ENCODE data around the gene YBEY.

GRCh38 chr21:46285206-46285661 is 908 bp upstream of the YBEY start, which contains the start of gene MCM3AP:
- TF ChIP-seq EZH2 (IDR thresholded peaks at IDR 0.05; ENCODE audit: low read length, missing control alignments) (no peak), CTCF (conservative IDR thresholded peaks at IDR 0.05 in 1 of 2, IDR thresholded peaks at IDR 0.05 in 1 of 2; ENCODE audit: low read depth in 1 of 2, low read length in 2 of 2) (no peak)
